GM21423 (cell line): ENCODE data around the gene PCNT.
"Not testable (repeated sequence)": the region's sequence is repeated elsewhere in the genome, so short reads cannot be mapped to it uniquely, and the experiment has no call there.

Experiments used
- ATAC-seq: cut with Tn5 transposase; IDR thresholded peaks from one replicate; pipeline ENCODE4 v1.9.1; 2021; ENCODE audit warnings: mild to moderate bottlenecking, moderate library complexity; ENCODE audit not compliant: unreplicated experiment

PCNT gene

GRCh38 chr21:46307625-46308024, 16.3 kb upstream of the PCNT start:
- peak; percentile 37 for ATAC-seq

GRCh38 chr21:46308431-46308830, 15.5 kb upstream of the PCNT start:
- ATAC-seq, result no peak

GRCh38 chr21:46310260-46310659, 13.7 kb upstream of the PCNT start:
- not testable (repeated sequence) for ATAC-seq

- no peak for ATAC-seq
Observed at GRCh38 chr21:46311568-46311967, 12.4 kb upstream of the PCNT start.

GRCh38 chr21:46312949-46313348, 11.0 kb upstream of the PCNT start:
- ATAC-seq, result no peak

GRCh38 chr21:46314441-46315020, 9.4 kb upstream of the PCNT start:
- ATAC-seq, result no peak

- ATAC-seq, result no peak
Observed at GRCh38 chr21:46316708-46317324, 7.1 kb upstream of the PCNT start.

GRCh38 chr21:46317710-46318463, 6.1 kb upstream of the PCNT start:
- ATAC-seq, result no peak

- no peak for ATAC-seq
Observed at GRCh38 chr21:46318464-46318845, 5.5 kb upstream of the PCNT start.

- ATAC-seq, result no peak
Observed at GRCh38 chr21:46319186-46319585, 4.8 kb upstream of the PCNT start.

- no peak for ATAC-seq
Observed at GRCh38 chr21:46320331-46320801, 3.6 kb upstream of the PCNT start.

GRCh38 chr21:46322351-46323226, 1.4 kb upstream of the PCNT start:
- no peak for ATAC-seq

- ATAC-seq, result no peak
Observed at GRCh38 chr21:46323227-46323709, 688 bp upstream of the PCNT start.

- peak; percentile 51 for ATAC-seq
Observed at GRCh38 chr21:46324390-46325072, 575 bp downstream of the PCNT start.

GRCh38 chr21:46325073-46325912, 1.3 kb downstream of the PCNT start:
- ATAC-seq, result no peak

- ATAC-seq, result no peak
Observed at GRCh38 chr21:46326110-46326703, 2.3 kb downstream of the PCNT start.

- no peak for ATAC-seq
Observed at GRCh38 chr21:46327711-46328110, 3.8 kb downstream of the PCNT start.

GRCh38 chr21:46328151-46328550, 4.2 kb downstream of the PCNT start:
- ATAC-seq, result no peak

GRCh38 chr21:46329796-46330195, 5.8 kb downstream of the PCNT start:
- ATAC-seq, result no peak
